Measurements from ENCODE around the gene B4GALT7.
"Not testable (repeated sequence)": the region's sequence is repeated elsewhere in the genome, so short reads cannot be mapped to it uniquely, and the experiment has no call there.

DNA sequence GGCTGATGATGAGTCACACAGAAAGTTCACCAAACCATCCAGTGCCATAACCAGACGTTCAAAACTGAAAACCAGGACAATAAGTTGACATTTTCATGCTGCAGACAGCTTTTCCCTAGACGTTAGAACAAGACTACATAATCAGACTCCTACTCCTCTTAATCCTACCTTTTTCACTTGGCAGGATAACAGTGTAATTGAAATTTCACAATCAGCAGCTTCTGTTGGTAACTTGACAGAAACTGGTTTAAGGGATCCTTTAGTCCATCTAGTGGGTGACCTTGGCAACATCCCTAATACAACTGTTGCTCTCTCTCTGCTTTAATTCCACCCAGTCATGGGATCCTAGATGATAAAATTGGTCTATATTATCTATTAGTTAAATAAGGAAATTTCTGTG is 57.9 kb downstream of the B4GALT7 start:
- TF ChIP-seq CTCF (conservative IDR thresholded peaks at IDR 0.05 in 1 of 2, IDR thresholded peaks at IDR 0.05 in 1 of 2; ENCODE audit: extremely low read depth in 1 of 2, insufficient read depth in 1 of 2, low read depth in 1 of 2, low read length in 2 of 2): peak in 1 of 2 donors; percentile 7
- not testable (repeated sequence) for TF ChIP-seq EZH2 (IDR thresholded peaks at IDR 0.05; ENCODE audit: borderline replicate concordance, low read length)

All from mammary epithelial cell (primary cell).